ENCODE measurements around the gene SOX15.

DNA sequence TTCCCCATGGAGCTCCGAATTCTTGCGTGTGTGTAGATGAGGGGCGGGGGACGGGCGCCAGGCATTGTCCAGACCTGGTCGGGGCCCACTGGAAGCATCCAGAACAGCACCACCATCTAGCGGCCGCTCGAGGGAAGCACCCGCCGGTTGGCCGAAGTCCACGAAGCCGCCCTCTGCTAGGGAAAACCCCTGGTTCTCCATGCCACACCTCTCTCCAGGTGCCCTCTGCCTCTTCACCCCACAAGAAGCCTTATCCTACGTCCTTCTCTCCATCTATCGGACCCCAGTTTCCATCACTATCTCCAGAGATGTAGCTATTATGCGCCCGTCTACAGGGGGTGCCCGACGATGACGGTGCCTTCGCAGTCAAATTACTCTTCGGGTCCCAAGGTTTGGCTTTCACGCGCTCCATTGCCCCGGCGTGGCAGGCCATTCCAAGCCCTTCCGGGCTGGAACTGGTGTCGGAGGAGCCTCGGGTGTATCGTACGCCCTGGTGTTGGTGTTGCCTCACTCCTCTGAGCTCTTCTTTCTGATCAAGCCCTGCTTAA lies 28.8 kb downstream of the SOX15 start:
- TF ChIP-seq, protein P1, sequence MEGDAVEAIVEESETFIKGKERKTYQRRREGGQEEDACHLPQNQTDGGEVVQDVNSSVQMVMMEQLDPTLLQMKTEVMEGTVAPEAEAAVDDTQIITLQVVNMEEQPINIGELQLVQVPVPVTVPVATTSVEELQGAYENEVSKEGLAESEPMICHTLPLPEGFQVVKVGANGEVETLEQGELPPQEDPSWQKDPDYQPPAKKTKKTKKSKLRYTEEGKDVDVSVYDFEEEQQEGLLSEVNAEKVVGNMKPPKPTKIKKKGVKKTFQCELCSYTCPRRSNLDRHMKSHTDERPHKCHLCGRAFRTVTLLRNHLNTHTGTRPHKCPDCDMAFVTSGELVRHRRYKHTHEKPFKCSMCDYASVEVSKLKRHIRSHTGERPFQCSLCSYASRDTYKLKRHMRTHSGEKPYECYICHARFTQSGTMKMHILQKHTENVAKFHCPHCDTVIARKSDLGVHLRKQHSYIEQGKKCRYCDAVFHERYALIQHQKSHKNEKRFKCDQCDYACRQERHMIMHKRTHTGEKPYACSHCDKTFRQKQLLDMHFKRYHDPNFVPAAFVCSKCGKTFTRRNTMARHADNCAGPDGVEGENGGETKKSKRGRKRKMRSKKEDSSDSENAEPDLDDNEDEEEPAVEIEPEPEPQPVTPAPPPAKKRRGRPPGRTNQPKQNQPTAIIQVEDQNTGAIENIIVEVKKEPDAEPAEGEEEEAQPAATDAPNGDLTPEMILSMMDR (IDR thresholded peaks at IDR 0.05), result peak; percentile 74 to 93 (median 92)
- TF ChIP-seq POLR2A (IDR thresholded peaks at IDR 0.05), result no peak

Measured in testis (tissue), 2 donors.